H1 (cell line): ENCODE data around the gene TNPO3. TPM values are rescaled to one million over a fixed set of nuclear protein-coding genes. Genes with fewer than 3 reads are reported as not detected.

Source experiments
- CTCF ChIA-PET: fragments of 300-600 bp; sonication (Branson Sonifier 250); formaldehyde crosslinking; loops from one replicate; lab custom pipeline; 2021; ENCODE audit not compliant: partially characterized antibody; lab: Charles Lee
- POLR2A ChIA-PET: fragments of 300-600 bp; sonication (Branson Sonifier 250); formaldehyde crosslinking; loops from one replicate; lab custom pipeline; 2021; ENCODE audit warnings: inconsistent platforms; ENCODE audit not compliant: partially characterized antibody; lab: Charles Lee
- DNase-seq, 2 experiments: peaks; one replicate each; pipeline versions ENCODE4 v3.0.0 to v3.0.0-alpha.2; 2010 to 2022; ENCODE audit warnings: low spot score in 2 of 2, low read depth in 1 of 2, mixed read lengths in 1 of 2
- FAIRE-seq: peaks from 2 replicates; lab custom pipeline; 2011; peaks lifted over from hg19 to GRCh38; lab: Jason Lieb, UNC
- H2AFZ ChIP-seq: 2 replicates; pipeline ENCODE4 v1.8.1; 2012; ENCODE audit warnings: low read length, inconsistent platforms
- H2AK5ac ChIP-seq: 2 replicates; pipeline ENCODE4 v1.6.1; 2013; ENCODE audit warnings: low read depth, low read length
- H2BK120ac ChIP-seq: replicated peaks from 2 replicates; pipeline ENCODE3; 2013; ENCODE audit warnings: low read depth, low read length, inconsistent platforms
- H2BK12ac ChIP-seq: 2 replicates; pipeline ENCODE4 v1.6.1; 2013; ENCODE audit warnings: low read depth, low read length
- H2BK15ac ChIP-seq: 2 replicates; pipeline ENCODE4 v1.6.1; 2013; ENCODE audit warnings: low read length
- H2BK20ac ChIP-seq: 2 replicates; pipeline ENCODE4 v1.6.1; 2013; ENCODE audit warnings: low read length
- H2BK5ac ChIP-seq: 2 replicates; pipeline ENCODE4 v1.6.1; 2013; ENCODE audit warnings: low read depth, low read length
- H3K14ac ChIP-seq: 2 replicates; pipeline ENCODE4 v1.6.1; 2013; ENCODE audit warnings: inconsistent platforms; ENCODE audit not compliant: insufficient read length
- H3K18ac ChIP-seq: 2 replicates; pipeline ENCODE4 v1.6.1; 2013; ENCODE audit warnings: low read length; ENCODE audit errors: extremely low read depth
- H3K23ac ChIP-seq: 2 replicates; pipeline ENCODE4 v1.6.1; 2013; ENCODE audit warnings: inconsistent platforms; ENCODE audit not compliant: insufficient read length
- H3K23me2 ChIP-seq: 2 replicates; pipeline ENCODE4 v1.6.1; 2013; ENCODE audit warnings: low read depth, low read length
- H3K27ac ChIP-seq: 2 replicates; pipeline ENCODE4 v1.6.1; 2011; ENCODE audit warnings: low read depth, low read length, inconsistent platforms
- H3K27me3 ChIP-seq, 4 experiments: replicated peaks in 1 of 4; 1 replicate in 1 of 4; 2 replicates in 3 of 4; pipeline versions ENCODE4 v1.6.1 to v1.8.1; 2011 to 2013; ENCODE audit warnings: low read length in 3 of 4, mild to moderate bottlenecking in 3 of 4, inconsistent platforms in 2 of 4, mixed read lengths in 2 of 4, moderate library complexity in 1 of 4; ENCODE audit not compliant: control insufficient read depth in 3 of 4, insufficient read depth in 3 of 4; ENCODE audit errors: extremely low read depth in 1 of 4
- H3K36me3 ChIP-seq, 4 experiments: 2 replicates each; pipeline versions ENCODE4 v1.6.1 to v1.8.1; 2011 to 2013; ENCODE audit warnings: mild to moderate bottlenecking in 4 of 4, low read length in 3 of 4, moderate library complexity in 2 of 4, control low read depth in 1 of 4, inconsistent platforms in 1 of 4; ENCODE audit not compliant: insufficient read depth in 4 of 4, control insufficient read depth in 2 of 4
- H3K4ac ChIP-seq: replicated peaks from 2 replicates; pipeline ENCODE3; 2013; ENCODE audit warnings: low read length, low read depth, mixed read lengths, inconsistent platforms; ENCODE audit not compliant: insufficient read length
- H3K4me1 ChIP-seq, 4 experiments: replicated peaks in 1 of 4; 1 replicate in 1 of 4; 2 replicates in 3 of 4; pipeline versions ENCODE4 v1.6.1 to v1.8.1; 2011 to 2013; ENCODE audit warnings: low read length in 3 of 4, inconsistent platforms in 2 of 4, mixed read lengths in 1 of 4; ENCODE audit not compliant: insufficient read depth in 4 of 4, control insufficient read depth in 3 of 4
- H3K4me2 ChIP-seq, 2 experiments: 2 replicates each; pipeline versions ENCODE4 v1.6.1 to v1.8.1; 2011 to 2013; ENCODE audit warnings: low read depth in 2 of 2, low read length in 2 of 2, control low read depth in 1 of 2, inconsistent platforms in 1 of 2, mild to moderate bottlenecking in 1 of 2; ENCODE audit not compliant: insufficient read depth in 1 of 2
- H3K4me3 ChIP-seq, 4 experiments: fragments of 200-600, 300-600 bp in 1 of 4; sonication (generic), shearing (Covaris generic), sonication (Bioruptor Twin) in 1 of 4; 2 replicates each; pipeline versions ENCODE4 v1.5.1 to v1.8.1; 2011 to 2016; ENCODE audit warnings: low read length in 4 of 4, low read depth in 3 of 4, control low read depth in 2 of 4, inconsistent platforms in 2 of 4, mild to moderate bottlenecking in 2 of 4, mixed read lengths in 1 of 4, moderate library complexity in 1 of 4; ENCODE audit not compliant: insufficient read depth in 2 of 4; ENCODE audit errors: extremely low read depth in 1 of 4
- H3K56ac ChIP-seq: replicated peaks from 2 replicates; pipeline ENCODE3; 2013; ENCODE audit warnings: low read depth, mild to moderate bottlenecking, mixed read lengths, low read length, inconsistent platforms; ENCODE audit not compliant: insufficient read length
- H3K79me1 ChIP-seq: 2 replicates; pipeline ENCODE4 v1.6.1; 2013; ENCODE audit warnings: low read depth, low read length, control low read depth
- H3K79me2 ChIP-seq, 2 experiments: 2 replicates each; pipeline versions ENCODE4 v1.6.1 to v1.8.1; 2012 to 2013; ENCODE audit warnings: low read length in 2 of 2, mild to moderate bottlenecking in 2 of 2, inconsistent platforms in 1 of 2; ENCODE audit not compliant: insufficient read depth in 2 of 2, control insufficient read depth in 1 of 2
- H3K9ac ChIP-seq, 4 experiments: replicated peaks in 1 of 4; 1 replicate in 1 of 4; 2 replicates in 3 of 4; pipeline versions ENCODE4 v1.6.1 to v1.8.1; 2011 to 2013; ENCODE audit warnings: low read depth in 3 of 4, low read length in 3 of 4, control low read depth in 2 of 4, mild to moderate bottlenecking in 2 of 4, moderate library complexity in 2 of 4, inconsistent platforms in 1 of 4; ENCODE audit errors: extremely low read depth in 1 of 4
- H3K9me3 ChIP-seq, 2 experiments: 2 replicates each; pipeline versions ENCODE4 v1.6.1 to v1.8.1; 2012 to 2013; ENCODE audit warnings: mild to moderate bottlenecking in 2 of 2, moderate library complexity in 2 of 2, control low read depth in 1 of 2, inconsistent platforms in 1 of 2, low read depth in 1 of 2, low read length in 1 of 2, mixed read lengths in 1 of 2; ENCODE audit not compliant: insufficient read depth in 2 of 2
- H4K20me1 ChIP-seq, 2 experiments: replicated peaks in 1 of 2; 2 replicates each; pipeline versions ENCODE3 to v1.8.1; 2011 to 2013; ENCODE audit warnings: inconsistent platforms in 2 of 2, low read length in 2 of 2, mild to moderate bottlenecking in 1 of 2; ENCODE audit not compliant: insufficient read depth in 2 of 2, control insufficient read depth in 1 of 2
- H4K5ac ChIP-seq: 2 replicates; pipeline ENCODE4 v1.6.1; 2013; ENCODE audit warnings: low read length, low read depth, mixed read lengths, inconsistent platforms; ENCODE audit not compliant: insufficient read length
- H4K8ac ChIP-seq: 2 replicates; pipeline ENCODE4 v1.8.0; 2013; ENCODE audit warnings: mild to moderate bottlenecking, moderate library complexity, low read length, inconsistent platforms; ENCODE audit not compliant: insufficient read depth; ENCODE audit errors: extremely low read depth
- H4K91ac ChIP-seq: replicated peaks from 2 replicates; pipeline ENCODE3; 2013; ENCODE audit warnings: low read length, mixed read lengths, inconsistent platforms; ENCODE audit not compliant: insufficient read length
- ASH2L ChIP-seq: fragments of 200-600, 300-600 bp; sonication (generic); IDR thresholded peaks from one replicate; pipeline ENCODE4 v1.7.1; 2017; ENCODE audit warnings: low read length
- EGR1 ChIP-seq: IDR thresholded peaks from 2 replicates; pipeline ENCODE4 v1.6.1; 2011; ENCODE audit warnings: low read depth, low read length, borderline replicate concordance
- FOSL1 ChIP-seq: IDR thresholded peaks from 2 replicates; pipeline ENCODE4 v1.6.1; 2011; ENCODE audit warnings: mild to moderate bottlenecking, low read depth, low read length, moderate library complexity; ENCODE audit not compliant: insufficient read depth
- KDM5A ChIP-seq: fragments of 200-600 bp; IDR thresholded peaks from 2 replicates; pipeline ENCODE4 v1.7.1; 2012; ENCODE audit warnings: mild to moderate bottlenecking, low read length, inconsistent platforms, mixed read lengths
- MAX ChIP-seq: IDR thresholded peaks from 2 replicates; pipeline ENCODE4 v1.6.1; 2012; ENCODE audit warnings: inconsistent platforms
- NRF1 ChIP-seq: IDR thresholded peaks from 2 replicates; pipeline ENCODE4 v1.6.1; 2011; ENCODE audit warnings: mild to moderate bottlenecking, low read depth, low read length, improper control_type of control experiment
- POLR2AphosphoS5 ChIP-seq: IDR thresholded peaks from 2 replicates; pipeline ENCODE4 v1.6.1; 2011; ENCODE audit warnings: low read depth, low read length
- RAD21 ChIP-seq, 2 experiments: IDR thresholded peaks in 1 of 2; conservative IDR thresholded peaks in 1 of 2; 2 replicates each; pipeline ENCODE4 v1.6.1; 2011; ENCODE audit warnings: low read depth in 2 of 2, low read length in 2 of 2, improper control_type of control experiment in 1 of 2, inconsistent platforms in 1 of 2, mild to moderate bottlenecking in 1 of 2, moderate library complexity in 1 of 2
- SIX5 ChIP-seq: IDR thresholded peaks from 2 replicates; pipeline ENCODE4 v1.6.1; 2011; ENCODE audit warnings: mild to moderate bottlenecking, low read depth, low read length
- SUZ12 ChIP-seq: fragments of 200-600 bp; sonication (generic); IDR thresholded peaks from 2 replicates; pipeline ENCODE4 v1.6.1; 2012; ENCODE audit warnings: mild to moderate bottlenecking, inconsistent platforms, low read length, moderate library complexity, mixed read lengths
- TAF7 ChIP-seq: optimal IDR thresholded peaks from 2 replicates; pipeline ENCODE3; 2011; ENCODE audit warnings: low read depth, mild to moderate bottlenecking, inconsistent platforms, low read length, moderate library complexity, borderline replicate concordance
- TCF12 ChIP-seq: IDR thresholded peaks from 2 replicates; pipeline ENCODE4 v1.6.1; 2011; ENCODE audit warnings: low read depth, mild to moderate bottlenecking, low read length
- WGBS, 2 experiments: shearing (Covaris generic) in 1 of 2; methylation state at CpG; one replicate each; pipeline versions ENCODE4 v1.1.6 to v1.1.7; 2013 to 2015; ENCODE audit warnings: low lambda C conversion rate in 2 of 2, mixed read lengths in 2 of 2, inconsistent platforms in 1 of 2, low coverage in 1 of 2, missing lambda C conversion rate in 1 of 2; ENCODE audit not compliant: insufficient replicate concordance in 2 of 2, insufficient coverage in 1 of 2, insufficient read length in 1 of 2; ENCODE audit errors: extremely low coverage in 1 of 2, missing lambda C conversion rate in 1 of 2; 5-methylcytosine and 5-hydroxymethylcytosine counted together
- polyA plus RNA-seq, 7 experiments: library from polyadenylated mRNA; depleted of rRNA in 3 of 7; stranded (reverse) in 5 of 7; unstranded in 2 of 7; fragments of >200 nt in 5 of 7; fragments of 200-250 nt in 2 of 7; gene quantifications; 1 replicate in 5 of 7; 2 replicates in 1 of 7; 4 replicates in 1 of 7; pipeline versions ENCODE4 v1.2.1 to v1.2.3, GENCODE V29; 2011 to 2013; ENCODE audit warnings: missing spikeins in 2 of 7, mixed read lengths in 2 of 7
- total RNA-seq: library from RNA; stranded (reverse); fragmentation: NEBNext Ultra II Directional; extraction: Animal tissue kit (Norgen Biotek cat#: 25700); gene quantifications from 2 replicates; pipeline ENCODE4 v1.2.1, GENCODE V29; 2021

TNPO3 gene
- total and polyA plus RNA-seq, 2 of the 8 experiments (the other 6 are each of a cell fraction or from before 2014, with no cell fraction given), result 67.6 to 99.2 TPM

GRCh38 chr7:129098409-129099084 lies 43.6 kb upstream of the TNPO3 start:
- ChIA-PET POLR2A (interaction anchor here (0.6 kb wide), 1 partner anchor 89 kb away, joined by 3 read pairs; no protein-coding TSS in a partner anchor), CTCF (interaction anchor here (0.6 to 1.7 kb wide), 8 partner anchors 9 to 115 kb away, joined by 3 to 8 read pairs (median 4); no protein-coding TSS in a partner anchor)
- Histone ChIP-seq H4K5ac (no peak overlapping the region), H3K4me3 (no peak overlapping the region), H2BK15ac (no peak overlapping the region), H3K9ac (no peak overlapping the region), H2BK20ac (no peak overlapping the region), H3K4ac (no peak overlapping the region), H3K36me3 (no peaks in the 10 kb centered on the region), H3K23ac (no peak overlapping the region), H3K18ac (no peak overlapping the region), H3K79me2 (no peaks in the 10 kb centered on the region), H4K8ac (no peak overlapping the region), H3K27ac (no peak overlapping the region), H3K79me1 (no peaks in the 10 kb centered on the region), H3K4me2 (no peak overlapping the region), H3K4me1 (no peaks in the 10 kb centered on the region), H4K20me1 (no peaks in the 10 kb centered on the region), H3K23me2 (no peaks in the 10 kb centered on the region), H3K56ac (no peak overlapping the region), H3K9me3 (no peaks in the 10 kb centered on the region), H2BK120ac (no peak overlapping the region), H2AK5ac (no peak overlapping the region), H2BK12ac (no peak overlapping the region), H4K91ac (no peak overlapping the region), H2BK5ac (no peak overlapping the region), H3K27me3 (no peaks in the 10 kb centered on the region), H2AFZ (no peak overlapping the region), H3K14ac (no peak overlapping the region)
- no peak for FAIRE-seq
- DNase-seq, result no peak
- WGBS, 2 experiments, result 80% methylated on average over 8 of the region's 8 CpGs; no CpG with 5 or more reads in 1 of the 2 experiments
- TF ChIP-seq RAD21 (IDR thresholded peaks at IDR 0.05 in 1 of 2, conservative IDR thresholded peaks at IDR 0.05 in 1 of 2; ENCODE audit: low read depth in 2 of 2, low read length in 2 of 2), result no peak
- no peak for TF ChIP-seq ASH2L
- TF ChIP-seq TCF12, result no peak
- TF ChIP-seq SIX5, result no peak
- no peak for TF ChIP-seq SUZ12
- TF ChIP-seq KDM5A, result no peak
- TF ChIP-seq FOSL1, result no peak
- TF ChIP-seq TAF7, result no peak
- no peak for TF ChIP-seq EGR1
- no peak for TF ChIP-seq POLR2AphosphoS5
- no peak for TF ChIP-seq MAX
- no peak for TF ChIP-seq NRF1
